ENCODE results near the gene GLP1R.

DNA sequence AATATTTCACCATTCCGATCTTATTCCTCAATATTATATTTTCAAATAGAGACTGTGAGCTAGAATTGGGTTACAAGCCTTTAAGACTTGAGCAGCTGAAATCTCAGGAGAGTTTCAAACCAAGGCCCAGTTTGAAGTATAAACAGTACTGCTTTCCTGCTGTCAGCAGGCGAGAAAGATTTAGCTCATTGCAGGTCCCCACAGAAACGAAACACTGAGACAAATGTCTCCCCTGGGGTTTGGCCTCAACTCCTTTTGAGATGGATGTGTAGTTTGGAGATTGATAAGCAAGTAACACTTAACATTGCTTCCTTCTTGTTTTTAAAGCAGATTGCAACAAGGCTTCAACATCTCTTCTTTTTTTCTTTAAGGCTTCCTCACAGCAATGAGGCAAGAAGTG, 22.4 kb upstream of the GLP1R start:
- TF ChIP-seq GATA2 (IDR thresholded peaks at IDR 0.05; ENCODE audit: low read depth, low read length) (no peak), GATA3 (IDR thresholded peaks at IDR 0.05; ENCODE audit: low read depth, low read length) (no peak)

All from SH-SY5Y (cell line).